LNCAP (cell line): ENCODE results near the gene MAP2K4.

Source experiments
- CTCF ChIP-seq: fragments of 450-650 bp; IDR thresholded peaks from 2 replicates; pipeline ENCODE4 v1.5.1; 2017; ENCODE audit warnings: mild to moderate bottlenecking

Gene MAP2K4

GRCh38 chr17:12057520-12057919 is 36.8 kb downstream of the MAP2K4 start:
- no peak for TF ChIP-seq CTCF

- no peak for TF ChIP-seq CTCF
Observed at GRCh38 chr17:12058535-12058934, 37.9 kb downstream of the MAP2K4 start.

GRCh38 chr17:12062249-12062648 is 41.6 kb downstream of the MAP2K4 start:
- no peak for TF ChIP-seq CTCF

- no peak for TF ChIP-seq CTCF
Observed at GRCh38 chr17:12064395-12064794, 43.7 kb downstream of the MAP2K4 start.

- TF ChIP-seq CTCF: no peak
Observed at GRCh38 chr17:12067485-12067884, 46.8 kb downstream of the MAP2K4 start.

- no peak for TF ChIP-seq CTCF
Observed at GRCh38 chr17:12068946-12069345, 48.3 kb downstream of the MAP2K4 start.

GRCh38 chr17:12070561-12070960 is 49.9 kb downstream of the MAP2K4 start:
- TF ChIP-seq CTCF: no peak

- TF ChIP-seq CTCF: no peak
Observed at GRCh38 chr17:12074346-12074745, 53.7 kb downstream of the MAP2K4 start.
